ENCODE results near the gene STK17B. TPM values are rescaled to one million over a fixed set of nuclear protein-coding genes. Genes with fewer than 3 reads are reported as not detected.

The STK17B gene
- polyA plus RNA-seq, 2 of the 4 experiments (the other 2 are of a cell fraction) = 4.0 to 9.2 TPM

- POLR2A ChIA-PET = no interaction called here
- DNase-seq (ENCODE audit: low read depth in 1 of 2, low spot score in 1 of 2) (no peak), ATAC-seq (no peak), FAIRE-seq (no peak)
- WGBS (ENCODE audit: missing lambda C conversion rate) = 61% methylated on average over 3 of the region's 3 CpGs
- H3K27ac ChIP-seq = no peak overlapping the region
- no peak overlapping the region for H3K4me3 ChIP-seq
- TF ChIP-seq CBX2 (IDR thresholded peaks at IDR 0.05; ENCODE audit: borderline replicate concordance, low read depth) (no peak), KDM1A (IDR thresholded peaks at IDR 0.05; ENCODE audit: low read depth) (no peak), HOXA7 (CRISPR knock-in tag; IDR thresholded peaks at IDR 0.05) (no peak), ZNF302 (CRISPR knock-in tag; IDR thresholded peaks at IDR 0.05) (no peak), SMC3 (IDR thresholded peaks at IDR 0.05) (no peak), FOSL2 (IDR thresholded peaks at IDR 0.05) (no peak), FOSL2 (CRISPR knock-in tag; IDR thresholded peaks at IDR 0.05) (no peak), GATA3 (IDR thresholded peaks at IDR 0.05; ENCODE audit: borderline replicate concordance) (no peak), HOXB13 (CRISPR knock-in tag; IDR thresholded peaks at IDR 0.05; ENCODE audit: low read depth) (no peak), EP300 (IDR thresholded peaks at IDR 0.05) (no peak), RFX5 (IDR thresholded peaks at IDR 0.05) (no peak)
- CTCF ChIA-PET = no interaction called here
- no peaks in the 10 kb centered on the region for H3K9me3 ChIP-seq
- no peak overlapping the region for H3K4me2 ChIP-seq
- H3K4me1 ChIP-seq = peaks cover 3% of the 10 kb centered on the region; the same call in 1 of the 3 replicates
These were observed 15.0 kb upstream of the STK17B start for GRCh38 chr2:196186266-196186980.

- CTCF ChIA-PET = interaction anchor here (0.6 to 1.5 kb wide), 2 partner anchors 11 to 977 kb away, joined by 3 to 5 read pairs; no protein-coding TSS in a partner anchor
These were observed 13.5 kb upstream of the STK17B start for GRCh38 chr2:196184921-196185320.

More at GRCh38 chr2:196184921-196185320, 13.5 kb upstream of the STK17B start:
- H3K27ac ChIP-seq = no peak overlapping the region
- no peak for DNase-seq (ENCODE audit: low read depth in 1 of 2, low spot score in 1 of 2)
- POLR2A ChIA-PET = interaction anchor here (0.6 kb wide), 1 partner anchor 14 kb away, joined by 4 read pairs; the partner anchor contains the start of gene STK17B
- H3K4me2 ChIP-seq = no peak overlapping the region
- no peak for ATAC-seq
- H3K9me3 ChIP-seq = no peaks in the 10 kb centered on the region
- 76% methylated on average over 3 of the region's 3 CpGs for WGBS (ENCODE audit: missing lambda C conversion rate)
- TF ChIP-seq NPAS2 (CRISPR knock-in tag; IDR thresholded peaks at IDR 0.05; ENCODE audit: borderline replicate concordance) = no peak
- no peak for TF ChIP-seq ATOH8 (CRISPR knock-in tag; IDR thresholded peaks at IDR 0.05; ENCODE audit: low read depth)
- TF ChIP-seq KDM1A (IDR thresholded peaks at IDR 0.05; ENCODE audit: low read depth) = no peak
- TF ChIP-seq HMGXB4 (CRISPR knock-in tag; IDR thresholded peaks at IDR 0.05; ENCODE audit: borderline replicate concordance) = no peak
- no peak for TF ChIP-seq KDM5A (IDR thresholded peaks at IDR 0.05)
- TF ChIP-seq JUN (IDR thresholded peaks at IDR 0.05) = no peak
- no peak for TF ChIP-seq RFX5 (IDR thresholded peaks at IDR 0.05)
- TF ChIP-seq NR3C1 (IDR thresholded peaks at IDR 0.05) = no peak
- no peak for TF ChIP-seq SREBF2 (IDR thresholded peaks at IDR 0.05)
- no peak for TF ChIP-seq HOXB5 (CRISPR knock-in tag; IDR thresholded peaks at IDR 0.05)
- TF ChIP-seq FOXS1 (CRISPR knock-in tag; IDR thresholded peaks at IDR 0.05) = no peak
- no peak for TF ChIP-seq POLR2AphosphoS2 (conservative IDR thresholded peaks at IDR 0.05; ENCODE audit: low read length)
- TF ChIP-seq RCOR1 (IDR thresholded peaks at IDR 0.05; ENCODE audit: low read depth, low read length) = no peak
- TF ChIP-seq CBX8 (IDR thresholded peaks at IDR 0.05) = no peak
- no peak overlapping the region for H3K4me3 ChIP-seq
- FAIRE-seq = no peak
- H3K4me1 ChIP-seq = peaks cover 3% of the 10 kb centered on the region; the same call in 1 of the 3 replicates

Measured in A549 (cell line).